Measurements from ENCODE around the gene CACNB3. TPM values are rescaled to one million over a fixed set of nuclear protein-coding genes. Genes with fewer than 3 reads are reported as not detected.

Gene CACNB3
- total and polyA plus RNA-seq, 2 of the 8 experiments (the other 6 are each of a cell fraction or from before 2014, with no cell fraction given) = 12.5 to 16.0 TPM

DNA sequence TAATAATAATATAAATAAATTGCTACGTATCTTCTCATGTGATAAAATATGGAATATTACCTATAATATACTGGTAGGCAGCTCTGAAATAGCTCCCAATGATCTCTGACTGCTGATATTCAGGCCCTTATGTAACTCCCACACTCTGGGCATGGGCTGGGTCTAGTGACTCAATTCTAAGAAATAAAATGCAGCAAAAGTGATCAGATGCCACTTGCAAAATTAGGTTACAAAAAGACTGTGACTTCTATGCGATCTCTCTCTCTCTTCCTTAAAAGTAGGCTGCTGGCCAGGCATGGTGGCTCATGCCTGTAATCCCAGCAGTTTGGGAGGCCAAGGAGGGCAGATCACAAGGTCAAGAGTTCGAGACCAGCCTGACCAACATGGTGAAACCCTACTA lies 10.3 kb upstream of the CACNB3 start:
- Histone ChIP-seq H3K9me3 (ENCODE audit: insufficient read depth in 2 of 2, low read depth in 1 of 2, low read length in 1 of 2) (no peaks in the 10 kb centered on the region), H4K8ac (ENCODE audit: extremely low read depth, insufficient read depth, low read length) (no peak overlapping the region), H3K14ac (ENCODE audit: insufficient read length) (no peak overlapping the region), H3K4me1 (replicated peaks in 1 of 4; ENCODE audit: control insufficient read depth in 3 of 4, insufficient read depth in 4 of 4, low read length in 3 of 4) (peaks cover 0 to 7% (median 5%) of the 10 kb centered on the region in 4 experiments; a peak in 4 of 7 replicates), H2BK12ac (ENCODE audit: low read depth, low read length) (no peak overlapping the region), H3K79me2 (ENCODE audit: control insufficient read depth in 1 of 2, insufficient read depth in 2 of 2, low read length in 2 of 2) (no peaks in the 10 kb centered on the region), H3K4ac (replicated peaks; ENCODE audit: insufficient read length, low read depth, low read length) (no peak overlapping the region), H3K4me2 (ENCODE audit: insufficient read depth in 1 of 2, low read depth in 2 of 2, low read length in 2 of 2) (no peak overlapping the region), H3K56ac (replicated peaks; ENCODE audit: insufficient read length, low read depth, low read length) (no peak overlapping the region), H2AK5ac (ENCODE audit: low read depth, low read length) (no peak overlapping the region), H4K91ac (replicated peaks; ENCODE audit: insufficient read length, low read length) (no peak overlapping the region), H3K23ac (ENCODE audit: insufficient read length) (no peak overlapping the region), H3K23me2 (ENCODE audit: low read depth, low read length) (no peaks in the 10 kb centered on the region), H3K27ac (ENCODE audit: low read depth, low read length) (no peak overlapping the region), H3K27me3 (replicated peaks in 1 of 4; ENCODE audit: control insufficient read depth in 3 of 4, extremely low read depth in 1 of 4, insufficient read depth in 3 of 4, low read length in 3 of 4) (peaks cover 0 to 16% (median 12%) of the 10 kb centered on the region in 4 experiments; a peak in 6 of 7 replicates), H2BK120ac (replicated peaks; ENCODE audit: low read depth, low read length) (no peak overlapping the region), H3K4me3 (ENCODE audit: extremely low read depth in 1 of 4, insufficient read depth in 2 of 4, low read depth in 3 of 4, low read length in 4 of 4) (no peak overlapping the region), H4K5ac (ENCODE audit: insufficient read length, low read depth, low read length) (no peak overlapping the region), H4K20me1 (replicated peaks in 1 of 2; ENCODE audit: control insufficient read depth in 1 of 2, insufficient read depth in 2 of 2, low read length in 2 of 2) (no peaks in the 10 kb centered on the region), H2BK5ac (ENCODE audit: low read depth, low read length) (no peak overlapping the region), H3K79me1 (ENCODE audit: low read depth, low read length) (no peaks in the 10 kb centered on the region), H2BK15ac (ENCODE audit: low read length) (no peak overlapping the region), H3K18ac (ENCODE audit: extremely low read depth, low read length) (no peak overlapping the region), H3K36me3 (ENCODE audit: control insufficient read depth in 2 of 4, insufficient read depth in 4 of 4, low read length in 3 of 4) (no peaks in the 10 kb centered on the region), H2BK20ac (ENCODE audit: low read length) (no peak overlapping the region), H2AFZ (ENCODE audit: low read length) (no peak overlapping the region), H3K9ac (replicated peaks in 1 of 4; ENCODE audit: extremely low read depth in 1 of 4, low read depth in 3 of 4, low read length in 3 of 4) (no peak overlapping the region)
- DNase-seq (ENCODE audit: low read depth in 1 of 2, low spot score in 2 of 2) (no peak), FAIRE-seq (no peak)
- 92% methylated on average over 3 of the region's 3 CpGs; no CpG with 5 or more reads in 1 of the 2 experiments for WGBS, 2 experiments (ENCODE audit: extremely low coverage in 1 of 2, insufficient coverage in 1 of 2, insufficient read length in 1 of 2, insufficient replicate concordance in 2 of 2, low coverage in 1 of 2, low lambda C conversion rate in 2 of 2, missing lambda C conversion rate in 1 of 2)
- ChIA-PET POLR2A (ENCODE audit: partially characterized antibody) (no interaction called here), CTCF (ENCODE audit: partially characterized antibody) (interaction anchor here (1.6 to 1.9 kb wide), 3 partner anchors 9 to 14 kb away, joined by 4 to 10 read pairs (median 4); no protein-coding TSS in a partner anchor)
- TF ChIP-seq JUND (IDR thresholded peaks at IDR 0.05; ENCODE audit: low read length) (no peak), SP1 (IDR thresholded peaks at IDR 0.05; ENCODE audit: low read depth, low read length) (no peak), SAP30 (IDR thresholded peaks at IDR 0.05; ENCODE audit: insufficient read depth, insufficient replicate concordance, low read length) (no peak), ATF3 (IDR thresholded peaks at IDR 0.05; ENCODE audit: insufficient read depth, low read depth, low read length) (no peak), CREB1 (IDR thresholded peaks at IDR 0.05) (no peak), NRF1 (IDR thresholded peaks at IDR 0.05; ENCODE audit: low read depth, low read length) (no peak), SP4 (IDR thresholded peaks at IDR 0.05; ENCODE audit: low read length) (no peak), RAD21 (IDR thresholded peaks at IDR 0.05 in 1 of 2, conservative IDR thresholded peaks at IDR 0.05 in 1 of 2; ENCODE audit: low read depth in 2 of 2, low read length in 2 of 2) (no peak), MAFK (IDR thresholded peaks at IDR 0.05; ENCODE audit: low read depth, low read length) (no peak), EP300 (IDR thresholded peaks at IDR 0.05; ENCODE audit: borderline replicate concordance in 1 of 2, low read depth in 2 of 2, low read length in 2 of 2) (no peak), TEAD4 (IDR thresholded peaks at IDR 0.05; ENCODE audit: low read depth, low read length) (no peak), TAF1 (IDR thresholded peaks at IDR 0.05; ENCODE audit: low read depth, low read length) (no peak), CBX8 (IDR thresholded peaks at IDR 0.05; ENCODE audit: borderline replicate concordance, low read depth, low read length) (no peak), SUZ12 (IDR thresholded peaks at IDR 0.05; ENCODE audit: low read length) (no peak), CEBPB (IDR thresholded peaks at IDR 0.05; ENCODE audit: low read depth, low read length) (no peak)

Data from H1 (cell line).